GM13977 (cell line): ENCODE results near the gene CDC42BPG.

Experiments
- DNase-seq: peaks from one replicate; pipeline ENCODE4 v3.0.0; 2012; ENCODE audit warnings: low spot score
- in situ Hi-C: fragments of 300-500 bp; cut with MboI; formaldehyde crosslinking; loops from one replicate; pipeline ENCODE4 v1.12.0; 2022; ENCODE audit warnings: low sequenced_read_pairs, low pct_unique_long_range_greater_than_20kb, mixed read lengths, inconsistent platforms; ENCODE audit not compliant: unreplicated experiment
- TF ChIP-seq, protein P1 (sequence below): IDR thresholded peaks from 2 replicates; pipeline ENCODE4 v1.5.1; 2012; ENCODE audit warnings: mild to moderate bottlenecking, control low read depth; ENCODE audit not compliant: insufficient read depth; ENCODE audit errors: extremely low read depth, missing control alignments

The CDC42BPG gene

DNA sequence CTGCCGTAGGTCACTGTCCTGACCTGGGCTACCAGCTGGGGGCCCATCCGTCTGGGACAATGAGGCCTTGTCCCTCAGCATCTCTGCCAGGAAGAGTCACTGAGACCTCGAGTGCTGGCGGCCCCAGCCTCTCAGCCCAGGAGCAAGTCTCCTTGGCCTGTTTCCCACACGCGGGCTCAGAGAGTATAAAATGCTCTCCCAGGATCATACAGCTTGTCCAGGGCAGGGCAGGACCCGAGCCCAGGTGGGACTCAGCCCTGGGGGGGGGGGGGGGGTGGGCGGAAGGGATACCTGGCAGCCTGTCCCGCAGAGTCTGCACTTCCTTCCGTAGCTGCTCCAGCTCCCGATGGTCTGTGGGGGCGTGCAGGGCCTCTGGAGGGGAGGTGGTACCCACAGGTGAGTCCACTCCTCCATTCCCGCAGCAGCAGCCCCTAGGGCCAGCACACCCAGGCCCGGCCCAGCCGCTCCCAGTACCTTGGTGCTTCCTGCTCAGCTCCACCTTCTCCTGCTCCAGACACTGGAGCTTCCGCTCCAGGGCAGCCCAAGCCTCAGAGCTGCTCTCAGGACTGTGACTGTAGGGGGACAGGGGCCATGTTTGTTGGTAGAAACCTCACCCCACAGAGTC lies 7.9 kb downstream of the CDC42BPG start:
- in situ Hi-C loops = no loop called here
- no peak for DNase-seq
- TF ChIP-seq, protein P1, sequence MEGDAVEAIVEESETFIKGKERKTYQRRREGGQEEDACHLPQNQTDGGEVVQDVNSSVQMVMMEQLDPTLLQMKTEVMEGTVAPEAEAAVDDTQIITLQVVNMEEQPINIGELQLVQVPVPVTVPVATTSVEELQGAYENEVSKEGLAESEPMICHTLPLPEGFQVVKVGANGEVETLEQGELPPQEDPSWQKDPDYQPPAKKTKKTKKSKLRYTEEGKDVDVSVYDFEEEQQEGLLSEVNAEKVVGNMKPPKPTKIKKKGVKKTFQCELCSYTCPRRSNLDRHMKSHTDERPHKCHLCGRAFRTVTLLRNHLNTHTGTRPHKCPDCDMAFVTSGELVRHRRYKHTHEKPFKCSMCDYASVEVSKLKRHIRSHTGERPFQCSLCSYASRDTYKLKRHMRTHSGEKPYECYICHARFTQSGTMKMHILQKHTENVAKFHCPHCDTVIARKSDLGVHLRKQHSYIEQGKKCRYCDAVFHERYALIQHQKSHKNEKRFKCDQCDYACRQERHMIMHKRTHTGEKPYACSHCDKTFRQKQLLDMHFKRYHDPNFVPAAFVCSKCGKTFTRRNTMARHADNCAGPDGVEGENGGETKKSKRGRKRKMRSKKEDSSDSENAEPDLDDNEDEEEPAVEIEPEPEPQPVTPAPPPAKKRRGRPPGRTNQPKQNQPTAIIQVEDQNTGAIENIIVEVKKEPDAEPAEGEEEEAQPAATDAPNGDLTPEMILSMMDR = no peak

DNA sequence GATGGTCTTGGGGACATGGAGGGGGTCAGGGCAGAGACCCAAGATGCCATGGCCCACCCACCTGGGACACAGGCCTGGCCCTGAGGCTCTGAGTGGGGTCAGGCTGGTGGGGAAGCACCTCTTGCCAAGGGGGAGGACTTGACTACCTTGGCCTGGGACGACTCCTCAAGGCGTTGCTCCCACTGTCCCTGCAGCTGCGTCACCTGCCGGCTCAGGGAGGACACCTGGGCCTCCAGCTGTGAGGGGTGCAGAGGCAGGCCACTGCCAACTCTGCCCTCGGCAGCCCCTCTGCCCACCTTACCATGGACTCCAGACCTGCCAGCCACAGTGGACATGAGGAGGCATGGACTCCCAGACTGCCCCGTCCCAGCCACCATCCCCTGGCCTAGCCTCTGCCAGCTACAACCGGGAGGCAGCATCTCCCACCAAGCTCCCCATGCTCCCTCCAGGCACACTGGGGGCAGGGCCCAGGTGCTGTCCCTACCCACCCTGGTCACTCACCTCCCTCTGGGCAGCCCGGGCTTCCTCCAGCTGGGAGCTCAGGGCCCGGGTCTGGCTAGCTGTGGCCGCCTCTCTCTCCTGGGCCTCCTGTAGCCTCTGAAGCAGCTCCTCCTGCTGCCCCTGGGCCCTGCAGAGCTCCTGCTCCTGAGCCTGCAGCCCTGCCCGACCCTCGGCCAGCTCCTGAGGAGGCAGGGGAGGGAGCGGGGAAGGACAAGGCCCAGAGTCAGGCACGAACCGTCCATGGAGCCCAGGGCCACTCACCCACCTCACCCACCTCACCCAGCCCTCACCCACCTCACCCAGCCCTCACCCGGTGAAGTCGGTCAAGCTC lies 8.6 kb downstream of the CDC42BPG start:
- in situ Hi-C loops = no loop called here
- TF ChIP-seq, protein P1 = no peak
- no peak for DNase-seq

DNA sequence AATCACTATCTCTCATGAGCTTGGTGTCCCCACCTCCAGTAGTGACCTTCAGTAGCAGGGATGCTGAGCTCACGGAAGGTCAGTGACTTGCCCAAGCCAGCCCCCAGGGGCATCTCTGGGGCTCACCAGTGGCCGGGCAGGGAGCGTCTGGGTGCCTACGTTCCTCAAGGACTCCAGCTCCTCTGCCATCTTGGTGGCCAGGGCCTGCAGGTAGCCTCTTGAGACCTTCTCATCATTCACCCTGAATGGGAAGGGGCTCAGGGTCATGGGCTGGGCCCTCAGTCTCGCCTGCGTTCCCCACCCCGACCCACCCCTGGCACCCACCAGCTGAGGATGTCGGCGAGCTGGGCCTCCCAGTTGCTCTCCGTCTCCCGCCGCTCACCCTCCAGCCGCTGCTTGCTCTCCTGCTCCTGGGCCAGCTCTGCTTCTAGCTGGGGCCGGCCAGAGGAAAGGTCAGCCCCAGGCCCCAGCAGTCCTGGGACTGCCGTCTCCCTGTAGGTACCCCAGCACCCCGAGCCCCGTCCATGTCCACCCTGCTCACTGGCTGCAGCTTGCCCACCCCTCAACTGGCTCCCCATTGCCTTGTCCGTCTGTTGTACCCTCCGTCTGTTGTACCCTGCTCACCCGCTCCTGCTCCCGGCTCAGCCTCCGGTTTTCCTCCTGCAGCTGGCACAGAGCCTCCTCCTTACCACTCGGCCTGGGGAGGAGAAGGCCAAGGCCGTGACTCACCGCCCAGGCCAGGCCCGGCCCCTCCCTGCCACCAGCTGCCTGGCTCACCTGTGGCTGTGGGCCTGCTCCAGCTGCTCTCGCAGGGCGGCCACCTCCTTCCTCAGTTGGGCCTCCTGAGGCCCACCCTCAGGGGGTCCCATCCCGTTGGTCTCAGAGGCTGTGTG lies 9.5 kb downstream of the CDC42BPG start:
- in situ Hi-C loops = no loop called here
- TF ChIP-seq, protein P1 = no peak
- DNase-seq = no peak

DNA sequence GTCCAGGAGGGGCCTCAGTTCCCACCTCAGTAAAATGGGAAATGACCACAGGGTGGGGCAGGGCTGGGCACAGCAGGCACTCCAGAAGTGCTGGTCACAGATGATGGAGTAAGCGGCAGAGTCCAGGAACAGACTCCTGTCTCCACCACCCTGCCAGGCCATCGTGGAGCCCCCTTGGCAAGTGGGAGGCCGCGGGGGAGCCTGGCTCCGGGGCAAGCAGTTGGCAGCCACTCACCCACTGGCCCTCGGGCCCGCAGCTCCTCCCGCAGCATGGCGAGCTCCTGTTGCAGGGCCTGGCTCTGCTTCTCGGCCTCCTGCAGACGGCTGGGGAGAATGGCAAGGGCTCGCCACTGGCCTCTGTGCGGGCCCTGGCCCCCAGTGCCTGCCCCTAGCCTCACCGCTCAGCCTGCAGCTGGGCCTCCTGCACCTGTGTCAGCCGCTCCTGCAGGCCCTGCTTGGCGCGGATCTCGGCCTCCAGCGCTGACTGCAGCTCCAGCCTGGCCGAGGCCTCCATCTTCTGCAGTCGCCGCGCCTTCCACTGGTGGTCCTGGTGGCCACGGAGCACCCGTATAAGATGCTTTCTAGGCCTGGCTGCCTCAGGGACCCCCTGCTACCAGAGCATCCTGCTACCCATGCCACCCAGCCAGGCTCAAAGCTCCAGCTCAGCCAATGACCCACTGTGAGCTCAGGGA lies 10.3 kb downstream of the CDC42BPG start:
- in situ Hi-C loops = no loop called here

DNA sequence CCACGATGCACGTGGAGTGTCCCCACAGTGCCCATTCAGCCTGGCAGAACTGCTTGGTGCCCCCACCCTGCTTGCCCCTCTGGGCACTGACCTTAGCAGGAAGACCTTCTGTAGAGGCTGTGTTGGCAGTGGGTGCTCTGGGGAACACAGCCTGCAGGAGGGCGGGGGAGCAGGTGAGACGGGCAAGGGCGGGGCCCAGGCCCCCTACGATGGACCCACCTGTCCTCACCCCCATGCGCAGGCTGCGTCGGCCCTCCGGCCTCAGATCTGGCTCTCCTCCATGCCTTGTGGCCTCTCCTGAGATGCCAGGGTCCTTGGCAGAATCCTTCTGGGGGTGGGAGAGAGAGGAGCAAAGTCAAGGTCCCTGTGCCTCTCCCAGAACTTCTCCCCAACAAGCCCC lies 10.9 kb downstream of the CDC42BPG start:
- in situ Hi-C loops = no loop called here
- TF ChIP-seq, protein P1 = no peak
- DNase-seq = no peak

More for the DNA sequence above, 10.3 kb downstream of the CDC42BPG start:
- DNase-seq = no peak
- TF ChIP-seq, protein P1 = no peak

DNA sequence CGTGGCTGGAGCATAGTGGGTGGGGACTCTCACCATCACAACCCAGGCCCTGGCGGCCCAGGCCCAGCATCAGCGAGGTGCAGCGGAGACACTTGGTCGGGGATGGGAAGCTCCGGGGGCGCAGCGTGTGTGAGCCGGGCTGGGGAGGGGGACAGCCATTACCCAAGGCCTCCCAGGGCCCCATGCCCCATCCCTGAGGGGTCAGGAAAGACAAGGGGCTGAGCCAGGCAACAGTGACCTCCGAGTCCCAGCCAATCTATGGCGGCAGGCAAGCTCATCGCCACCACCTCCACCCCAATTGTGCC lies 11.3 kb downstream of the CDC42BPG start:
- TF ChIP-seq, protein P1 = no peak
- in situ Hi-C loops = no loop called here
- no peak for DNase-seq
